WTC11 (cell line): ENCODE measurements around the gene MAP4.

Experiments used
- FOXP1 ChIP-seq: sonication (generic); formaldehyde crosslinking; IDR thresholded peaks from 2 replicates; pipeline ENCODE4 v1.8.0; 2022; ENCODE audit warnings: missing genetic modification reagents, mild to moderate bottlenecking, moderate library complexity, borderline replicate concordance
- ZNF232 ChIP-seq: sonication (generic); formaldehyde crosslinking; IDR thresholded peaks from 2 replicates; pipeline ENCODE4 v1.8.0; 2022; ENCODE audit warnings: mild to moderate bottlenecking, missing genetic modification reagents
- TF ChIP-seq, protein P1 (sequence below): sonication (generic); formaldehyde crosslinking; IDR thresholded peaks from 2 replicates; pipeline ENCODE4 v1.8.0; 2022; ENCODE audit warnings: mild to moderate bottlenecking, missing genetic modification reagents
- TF ChIP-seq, protein P2 (sequence below): sonication (generic); formaldehyde crosslinking; IDR thresholded peaks from 2 replicates; pipeline ENCODE4 v1.8.1; 2023; ENCODE audit warnings: mild to moderate bottlenecking, missing genetic modification reagents
- TF ChIP-seq, protein P3 (sequence below): sonication (generic); formaldehyde crosslinking; IDR thresholded peaks from 2 replicates; pipeline ENCODE4 v1.8.1; 2023; ENCODE audit warnings: mild to moderate bottlenecking, missing genetic modification reagents, moderate library complexity

DNA sequence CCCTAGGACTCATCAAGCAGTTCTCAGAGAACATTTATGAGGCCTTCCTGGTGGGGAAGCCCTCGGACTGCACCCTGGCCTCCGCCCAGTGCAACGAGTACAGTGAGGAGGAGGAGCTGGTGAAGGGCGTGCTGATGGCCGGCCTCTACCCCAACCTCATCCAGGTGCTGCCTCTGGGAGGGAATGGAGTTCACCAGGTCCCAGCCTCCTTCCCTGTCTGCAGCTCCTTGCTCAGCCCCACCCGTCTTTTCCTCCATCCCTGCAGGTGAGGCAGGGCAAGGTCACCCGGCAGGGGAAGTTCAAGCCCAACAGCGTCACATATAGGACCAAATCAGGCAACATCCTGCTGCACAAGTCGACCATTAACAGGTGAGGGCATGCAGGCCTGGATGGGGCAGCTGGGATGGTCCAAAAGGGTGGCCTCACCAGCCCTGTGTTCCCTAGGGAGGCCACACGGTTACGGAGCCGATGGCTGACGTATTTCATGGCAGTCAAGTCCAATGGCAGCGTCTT lies 167.0 kb downstream of the MAP4 start:
- TF ChIP-seq, protein P1, sequence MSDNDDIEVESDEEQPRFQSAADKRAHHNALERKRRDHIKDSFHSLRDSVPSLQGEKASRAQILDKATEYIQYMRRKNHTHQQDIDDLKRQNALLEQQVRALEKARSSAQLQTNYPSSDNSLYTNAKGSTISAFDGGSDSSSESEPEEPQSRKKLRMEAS (CRISPR knock-in tag), result no peak
- TF ChIP-seq FOXP1 (no peak; the same call in 1 of the 2 replicates), ZNF232 (CRISPR knock-in tag) (no peak)
- TF ChIP-seq, protein P2, sequence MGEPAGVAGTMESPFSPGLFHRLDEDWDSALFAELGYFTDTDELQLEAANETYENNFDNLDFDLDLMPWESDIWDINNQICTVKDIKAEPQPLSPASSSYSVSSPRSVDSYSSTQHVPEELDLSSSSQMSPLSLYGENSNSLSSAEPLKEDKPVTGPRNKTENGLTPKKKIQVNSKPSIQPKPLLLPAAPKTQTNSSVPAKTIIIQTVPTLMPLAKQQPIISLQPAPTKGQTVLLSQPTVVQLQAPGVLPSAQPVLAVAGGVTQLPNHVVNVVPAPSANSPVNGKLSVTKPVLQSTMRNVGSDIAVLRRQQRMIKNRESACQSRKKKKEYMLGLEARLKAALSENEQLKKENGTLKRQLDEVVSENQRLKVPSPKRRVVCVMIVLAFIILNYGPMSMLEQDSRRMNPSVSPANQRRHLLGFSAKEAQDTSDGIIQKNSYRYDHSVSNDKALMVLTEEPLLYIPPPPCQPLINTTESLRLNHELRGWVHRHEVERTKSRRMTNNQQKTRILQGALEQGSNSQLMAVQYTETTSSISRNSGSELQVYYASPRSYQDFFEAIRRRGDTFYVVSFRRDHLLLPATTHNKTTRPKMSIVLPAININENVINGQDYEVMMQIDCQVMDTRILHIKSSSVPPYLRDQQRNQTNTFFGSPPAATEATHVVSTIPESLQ (CRISPR knock-in tag), result no peak
- TF ChIP-seq, protein P3, sequence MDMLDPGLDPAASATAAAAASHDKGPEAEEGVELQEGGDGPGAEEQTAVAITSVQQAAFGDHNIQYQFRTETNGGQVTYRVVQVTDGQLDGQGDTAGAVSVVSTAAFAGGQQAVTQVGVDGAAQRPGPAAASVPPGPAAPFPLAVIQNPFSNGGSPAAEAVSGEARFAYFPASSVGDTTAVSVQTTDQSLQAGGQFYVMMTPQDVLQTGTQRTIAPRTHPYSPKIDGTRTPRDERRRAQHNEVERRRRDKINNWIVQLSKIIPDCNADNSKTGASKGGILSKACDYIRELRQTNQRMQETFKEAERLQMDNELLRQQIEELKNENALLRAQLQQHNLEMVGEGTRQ (CRISPR knock-in tag), result no peak
